ENCODE results near the gene CYP4F22. TPM values are rescaled to one million over a fixed set of nuclear protein-coding genes. Genes with fewer than 3 reads are reported as not detected.

Gene CYP4F22
- polyA plus RNA-seq, 3 donors = 0.11 to 0.22 (median 0.16) TPM

Other genes starting within 250 kb of the CYP4F22 start
- 10 to 100 TPM; 52.9 to 61.5 (median 56.8) TPM for gene BRD4, start 176.0 kb upstream of the CYP4F22 start, polyA plus RNA-seq (ENCODE audit: insufficient read length in 3 of 3)
- 10 to 100 TPM; 26.9 to 36.9 (median 27.2) TPM for gene AKAP8, start 128.7 kb upstream of the CYP4F22 start, polyA plus RNA-seq (ENCODE audit: insufficient read length in 3 of 3)
- 100 to 1,000 TPM; 111 to 119 (median 112) TPM for gene AKAP8L, start 89.5 kb upstream of the CYP4F22 start, polyA plus RNA-seq (ENCODE audit: insufficient read length in 3 of 3)
- gene WIZ, start 58.6 kb upstream of the CYP4F22 start, polyA plus RNA-seq (ENCODE audit: insufficient read length in 3 of 3) = 10 to 100 TPM; 23.6 to 40.5 (median 38.7) TPM
- gene RASAL3, start 44.0 kb upstream of the CYP4F22 start, polyA plus RNA-seq (ENCODE audit: insufficient read length in 3 of 3) = 1 to 10 TPM in 1 of 3 donors, under 1 TPM in 2; 0.51 to 1.3 (median 0.92) TPM
- gene PGLYRP2, start 29.0 kb upstream of the CYP4F22 start, polyA plus RNA-seq (ENCODE audit: insufficient read length in 3 of 3) = under 1 TPM in 1 of 3 donors, not detected in 2; 0.08 TPM
- gene CYP4F8, start 106.7 kb downstream of the CYP4F22 start, polyA plus RNA-seq (ENCODE audit: insufficient read length in 3 of 3) = not detected
- gene CYP4F3, start 132.4 kb downstream of the CYP4F22 start, polyA plus RNA-seq (ENCODE audit: insufficient read length in 3 of 3) = under 1 TPM; 0.37 to 0.92 (median 0.62) TPM
- gene CYP4F12, start 164.6 kb downstream of the CYP4F22 start, polyA plus RNA-seq (ENCODE audit: insufficient read length in 3 of 3) = 1 to 10 TPM in 1 of 3 donors, under 1 TPM in 1, not detected in 1; 0.62 to 1.3 TPM
- not detected for gene OR10H2, start 219.5 kb downstream of the CYP4F22 start, polyA plus RNA-seq (ENCODE audit: insufficient read length in 3 of 3)
- gene OR10H3, start 229.5 kb downstream of the CYP4F22 start, polyA plus RNA-seq (ENCODE audit: insufficient read length in 3 of 3) = not detected